ENCODE data around the gene VPS39.

DNA sequence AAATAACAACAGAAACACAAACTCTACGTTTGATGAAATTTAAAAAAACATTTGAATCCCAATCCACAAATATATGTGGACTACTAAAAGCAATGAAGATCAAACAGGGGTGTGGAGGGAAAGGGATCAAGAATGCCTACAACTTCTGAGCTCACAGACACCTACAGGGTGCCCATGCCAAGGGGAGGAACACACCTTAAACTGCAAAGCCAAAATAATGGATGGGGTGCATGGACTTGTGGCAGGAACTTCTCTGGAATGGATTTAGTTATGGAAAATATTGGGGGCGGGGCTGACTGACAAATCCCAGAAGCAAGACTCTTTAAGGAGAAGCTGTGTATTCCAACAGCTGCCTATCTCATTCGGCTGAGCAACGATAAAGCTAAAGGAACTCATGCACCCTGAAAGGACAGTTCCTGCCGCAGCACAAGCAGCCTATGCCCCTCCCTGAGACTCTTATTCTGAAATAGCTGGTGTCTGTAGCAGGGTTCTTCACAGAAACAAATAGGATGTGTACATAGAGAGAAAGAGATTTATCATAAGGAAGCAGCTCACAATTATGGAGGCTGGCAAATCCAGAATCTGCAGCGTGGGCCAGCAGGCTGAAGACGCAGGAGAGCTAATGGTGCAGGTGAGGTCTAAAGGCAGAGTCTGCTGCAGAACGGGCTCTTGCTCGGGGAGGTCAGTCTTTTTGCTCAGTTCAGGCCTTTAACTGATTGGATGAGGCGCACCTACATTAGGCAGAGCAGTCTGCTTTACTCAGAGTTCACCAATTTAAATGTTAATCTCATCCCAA is 89.3 kb downstream of the VPS39 start:
- TF ChIP-seq CTCF (IDR thresholded peaks at IDR 0.05) (no peak), POLR2A (IDR thresholded peaks at IDR 0.05) (no peak)
